ENCODE measurements around the gene FAM171A2. TPM values are rescaled to one million over a fixed set of nuclear protein-coding genes. Genes with fewer than 3 reads are reported as not detected.
A peak's percentile ranks its signal among the peaks of the same experiment; 100 is the strongest.

The FAM171A2 gene
- total and polyA plus RNA-seq, 2 of the 8 experiments (the other 6 are each of a cell fraction or from before 2014, with no cell fraction given): 21.9 to 24.1 TPM

DNA sequence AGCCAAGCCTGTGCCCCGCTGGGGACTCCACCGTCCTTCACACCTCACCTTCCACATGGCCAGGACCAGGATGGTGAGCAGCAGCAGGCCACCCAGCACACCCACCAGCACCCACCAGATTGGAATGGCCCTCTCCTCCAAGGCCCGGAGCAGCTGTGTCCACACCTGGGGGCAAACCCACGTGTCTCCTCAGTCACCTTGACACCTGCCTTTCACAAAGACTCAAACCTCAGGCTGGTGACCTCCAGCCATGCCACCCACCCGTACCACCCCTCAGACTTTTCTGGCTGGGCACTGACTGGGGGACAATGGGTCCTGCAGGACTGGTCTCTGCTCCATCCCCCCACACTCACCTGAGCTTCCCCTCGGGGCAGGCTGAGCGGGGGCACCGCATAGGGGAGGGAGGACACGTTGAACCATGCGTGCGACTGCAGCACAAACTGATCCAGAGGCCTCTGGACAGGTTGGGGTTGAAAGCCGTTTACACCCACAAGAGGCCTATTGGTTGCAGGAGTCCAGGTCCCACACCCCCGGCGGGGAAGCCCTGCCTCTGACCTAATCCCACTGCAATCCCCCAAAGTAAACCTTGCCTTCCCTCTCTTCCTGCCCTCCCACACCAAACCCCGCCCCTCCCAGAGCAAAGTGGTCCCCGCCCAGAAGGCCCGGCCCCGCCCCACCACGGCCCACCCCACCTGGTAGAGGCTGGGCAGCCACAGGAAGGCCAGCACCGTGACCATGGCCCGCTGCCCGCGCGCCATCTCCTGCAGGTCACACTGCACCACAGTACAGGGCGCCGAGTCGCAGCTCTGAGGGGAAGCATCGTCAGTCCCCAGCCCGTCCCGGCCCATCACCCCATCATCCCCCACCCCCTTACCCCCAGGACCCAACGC is 10.9 kb upstream of the FAM171A2 start (continued):
- TF ChIP-seq CHD7 (IDR thresholded peaks at IDR 0.05; ENCODE audit: insufficient replicate concordance, low read length) (no peak), MAX (IDR thresholded peaks at IDR 0.05) (peak; percentile 74), JUN (IDR thresholded peaks at IDR 0.05; ENCODE audit: low read depth, low read length) (no peak)

Data from H1 (cell line).